NCI-H1105 treated with DMSO at 0.1 percent for 48 hours (cell line): ENCODE measurements around the gene NFXL1.

Experiments used
- DNase-seq: peaks from one replicate; lab custom pipeline; 2025; lab: John Stamatoyannopoulos, UW

NFXL1 gene

DNA sequence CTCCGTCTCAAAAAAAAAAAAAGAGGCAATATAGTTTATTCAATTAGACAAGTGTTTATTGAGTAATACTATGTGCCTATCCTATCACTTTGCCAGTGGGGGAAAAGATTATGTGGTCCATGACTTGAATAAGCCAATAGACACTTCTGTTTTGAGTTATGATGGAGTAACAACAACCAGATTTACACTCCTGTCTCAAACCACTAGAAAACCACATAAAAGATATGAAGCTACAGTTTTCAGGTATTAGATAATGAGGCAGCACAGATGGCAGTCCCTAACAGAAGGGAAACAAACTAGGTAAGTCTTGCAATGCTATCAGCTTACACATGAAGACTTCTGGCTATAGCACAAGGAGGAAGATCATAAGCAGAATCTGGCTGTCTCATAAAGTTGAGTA lies 22.5 kb downstream of the NFXL1 start:
- no peak for DNase-seq

DNA sequence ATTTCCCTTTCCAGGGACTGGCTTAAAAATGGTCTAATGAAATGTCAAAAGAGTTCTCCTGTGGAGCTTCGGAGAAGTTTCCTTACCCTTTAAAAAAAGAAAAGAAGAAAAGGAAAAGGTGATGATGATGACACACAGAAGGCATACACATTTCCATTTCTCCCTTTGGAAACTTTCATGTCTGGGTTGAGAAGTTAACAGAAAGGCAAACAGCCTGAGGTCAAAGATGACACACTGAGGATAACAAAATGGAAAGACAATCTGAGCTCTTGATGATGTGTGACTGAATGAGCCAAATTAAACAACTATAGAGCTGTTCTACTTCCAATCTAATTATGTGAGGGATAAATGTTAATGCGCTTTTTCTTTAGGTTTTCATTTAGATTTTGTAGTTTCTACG lies 32.2 kb downstream of the NFXL1 start:
- DNase-seq, result no peak

DNA sequence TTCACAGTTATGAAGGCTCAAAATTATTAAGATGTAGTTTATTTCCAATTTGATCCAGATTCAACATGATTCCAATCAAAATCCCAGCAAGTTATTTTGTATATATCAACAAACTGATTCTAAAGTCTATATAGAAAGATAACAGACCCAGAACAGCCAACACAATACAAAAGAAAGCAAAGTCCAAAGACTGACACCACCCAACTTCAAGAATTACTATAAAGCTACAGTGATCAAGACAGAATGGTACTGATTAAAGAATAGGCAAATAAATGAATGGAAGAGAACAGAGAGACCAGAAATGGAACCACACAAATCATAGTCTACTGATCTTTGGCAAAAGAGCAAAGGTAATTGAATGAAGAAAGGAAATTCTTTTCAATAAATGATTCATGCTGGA lies 34.9 kb downstream of the NFXL1 start:
- DNase-seq, result no peak

DNA sequence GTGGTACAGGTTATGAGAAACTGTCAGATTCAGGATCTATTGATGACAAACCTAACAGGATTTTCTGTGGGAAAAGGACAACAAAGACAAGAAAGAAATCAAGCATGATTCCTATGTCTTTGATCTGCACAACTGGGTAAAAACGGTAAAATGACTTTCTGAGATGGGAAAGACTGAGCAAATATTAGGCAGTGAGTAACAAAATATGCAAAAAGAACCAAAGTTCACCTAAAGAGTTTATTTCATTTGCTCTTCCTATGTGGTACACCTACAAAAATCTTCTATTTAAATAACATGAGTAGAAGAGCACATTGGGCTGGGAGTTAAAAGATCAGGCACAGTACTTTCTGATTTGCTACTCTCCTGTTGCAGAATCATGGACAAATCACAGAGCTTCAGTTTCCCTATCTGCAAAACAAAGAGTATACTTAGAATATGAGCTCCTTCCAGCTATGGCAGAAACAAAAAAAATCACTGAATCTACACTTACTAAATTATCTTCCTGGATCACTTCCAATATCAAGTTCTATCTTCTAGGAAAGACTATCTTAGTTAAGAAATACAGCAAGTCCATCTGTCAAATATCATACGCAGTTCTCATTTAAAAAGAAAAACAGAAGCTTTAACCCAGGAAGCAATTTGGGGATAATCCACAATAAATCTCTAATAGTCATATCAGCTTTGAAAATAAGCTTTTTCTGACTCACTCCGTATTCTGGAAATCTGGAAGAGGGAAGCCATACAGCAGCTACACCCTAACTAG lies 37.4 kb downstream of the NFXL1 start:
- DNase-seq, result no peak

DNA sequence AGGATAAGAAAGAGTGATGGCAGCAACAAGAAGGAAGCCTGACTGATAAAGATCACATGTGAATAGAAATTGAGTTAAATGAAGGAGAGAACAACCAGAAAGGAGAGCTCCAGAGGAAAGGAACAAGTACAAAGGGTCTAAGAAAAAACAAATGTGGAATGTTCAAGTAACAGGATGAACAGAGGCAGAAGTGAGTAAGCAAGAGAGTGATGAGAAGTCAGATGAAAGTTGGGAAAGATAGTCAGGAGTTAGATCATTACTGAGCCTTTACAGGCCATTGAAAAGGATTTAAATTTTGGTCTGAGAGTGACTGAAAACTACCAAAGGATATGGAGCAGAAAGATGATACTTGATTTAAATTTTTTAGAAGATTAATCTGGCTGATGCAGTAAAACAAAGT lies 38.1 kb downstream of the NFXL1 start:
- no peak for DNase-seq

DNA sequence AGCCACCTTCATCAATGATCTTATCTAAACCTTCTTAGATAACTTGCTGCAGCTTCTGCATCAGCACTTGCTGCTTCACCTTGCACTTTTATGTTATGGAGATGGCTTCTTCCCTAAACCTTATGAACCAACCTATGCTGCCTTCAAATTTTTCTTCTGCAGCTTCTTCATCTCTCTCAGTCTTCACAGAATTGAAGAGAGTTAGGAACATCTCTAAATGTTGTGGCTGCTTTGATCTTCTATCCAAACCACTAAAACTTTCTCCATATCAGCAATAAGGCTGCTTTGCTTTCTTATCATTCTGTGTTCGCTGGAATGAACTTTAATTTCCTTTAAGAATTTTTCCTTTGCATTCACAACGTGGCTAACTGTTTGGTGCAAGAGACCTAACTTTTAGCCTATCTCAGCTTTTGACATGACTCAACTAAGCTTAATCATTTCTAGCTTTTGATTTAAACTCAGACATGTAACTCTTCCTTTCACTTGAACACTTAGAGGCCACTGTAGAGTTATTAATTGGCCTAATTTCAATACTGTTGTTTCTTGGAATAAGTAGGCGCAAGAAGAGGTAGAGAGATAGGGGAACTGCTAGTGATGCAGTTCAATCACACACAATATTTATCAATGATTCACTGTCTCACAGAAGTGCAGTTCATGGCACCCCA lies 40.4 kb downstream of the NFXL1 start:
- no peak for DNase-seq

DNA sequence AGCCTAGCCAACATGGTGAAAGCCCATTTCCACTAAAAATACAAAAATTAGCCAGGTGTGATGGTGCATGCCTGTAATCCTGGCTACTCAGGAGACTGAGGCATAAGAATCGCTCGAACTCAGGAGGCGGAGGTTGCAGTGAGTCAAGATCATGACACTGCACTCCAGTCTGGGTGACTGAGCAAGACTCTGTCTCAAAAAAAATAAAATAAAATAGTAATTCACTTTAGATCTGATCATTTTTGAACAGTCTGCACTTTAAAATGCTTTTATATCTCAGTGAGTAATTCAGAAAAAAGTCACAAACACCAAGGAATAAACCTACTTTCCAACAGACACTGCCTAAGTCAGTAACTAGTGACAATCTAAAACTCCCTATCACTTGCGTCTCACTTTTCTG lies 50.9 kb downstream of the NFXL1 start:
- DNase-seq, result no peak

DNA sequence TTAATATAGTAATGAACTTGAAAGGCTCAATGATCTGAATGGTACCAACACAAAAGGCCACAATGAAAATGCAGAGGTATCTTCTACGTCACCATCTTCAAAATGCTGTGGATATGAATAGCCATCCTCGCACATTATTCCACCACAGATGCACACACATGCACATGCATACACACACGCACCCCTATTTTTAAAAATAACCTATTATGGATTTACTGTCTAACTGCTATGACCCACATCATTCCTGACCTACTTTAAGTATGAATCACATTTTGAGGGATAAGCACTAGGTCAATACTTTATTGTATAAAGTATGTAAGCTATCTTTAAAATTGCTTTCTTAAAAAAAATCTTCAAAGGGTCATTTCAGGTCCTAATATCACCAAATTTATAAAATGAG lies 52.1 kb downstream of the NFXL1 start:
- DNase-seq, result no peak

DNA sequence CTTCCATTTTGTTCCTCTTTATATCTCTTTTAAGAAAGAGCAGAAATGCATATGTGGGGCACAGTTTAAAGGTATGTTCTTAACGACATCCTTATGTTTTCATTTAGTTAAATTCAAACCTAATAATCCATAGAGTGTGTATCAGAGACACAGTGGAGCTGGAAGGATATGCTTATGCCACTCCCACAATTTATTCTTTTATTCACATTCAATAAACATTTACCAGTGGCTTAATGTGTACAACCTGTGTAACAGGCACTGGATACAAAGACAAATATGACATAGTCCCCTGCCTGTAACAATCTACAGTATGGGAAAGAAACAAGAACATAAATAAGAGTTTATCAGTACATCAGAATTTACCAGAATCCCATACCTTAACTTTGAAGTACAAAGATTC lies 54.1 kb downstream of the NFXL1 start:
- DNase-seq, result no peak

DNA sequence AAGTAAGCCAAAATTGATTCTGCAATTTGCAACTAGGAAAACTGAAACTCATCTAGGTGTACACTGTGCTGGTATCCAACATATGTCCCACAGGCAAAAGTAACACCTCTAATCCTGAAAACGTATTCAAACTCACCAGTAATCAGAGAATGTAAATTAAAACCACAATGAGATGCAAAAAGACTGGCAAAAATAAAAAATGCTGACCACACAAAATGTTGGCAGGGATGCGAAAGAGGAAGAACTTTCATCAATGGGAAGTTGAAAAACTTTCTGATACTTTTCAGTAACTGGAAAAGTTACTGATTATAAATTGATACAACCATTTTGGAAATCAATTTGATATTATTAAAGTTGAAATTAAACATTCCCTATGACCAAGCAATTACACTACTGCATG lies 56.4 kb downstream of the NFXL1 start:
- DNase-seq, result no peak

DNA sequence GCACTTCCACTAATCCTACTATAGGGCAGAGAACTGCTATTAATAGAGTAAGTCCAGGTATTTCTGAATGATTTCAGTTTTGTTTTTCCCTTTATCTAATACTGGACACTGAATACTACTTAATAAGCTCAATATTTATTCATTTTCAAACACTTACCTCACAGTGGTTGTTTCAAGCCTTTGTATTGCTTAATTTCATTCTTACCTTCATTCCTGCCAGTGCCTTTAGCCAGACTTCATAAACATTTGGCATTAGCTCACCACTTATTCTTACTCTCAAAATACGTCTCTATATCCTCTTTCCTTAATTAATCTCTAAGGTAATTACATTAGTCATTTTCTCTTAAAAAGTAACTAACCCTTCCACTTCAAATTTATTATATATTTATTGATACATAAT lies 57.7 kb downstream of the NFXL1 start:
- DNase-seq, result no peak

DNA sequence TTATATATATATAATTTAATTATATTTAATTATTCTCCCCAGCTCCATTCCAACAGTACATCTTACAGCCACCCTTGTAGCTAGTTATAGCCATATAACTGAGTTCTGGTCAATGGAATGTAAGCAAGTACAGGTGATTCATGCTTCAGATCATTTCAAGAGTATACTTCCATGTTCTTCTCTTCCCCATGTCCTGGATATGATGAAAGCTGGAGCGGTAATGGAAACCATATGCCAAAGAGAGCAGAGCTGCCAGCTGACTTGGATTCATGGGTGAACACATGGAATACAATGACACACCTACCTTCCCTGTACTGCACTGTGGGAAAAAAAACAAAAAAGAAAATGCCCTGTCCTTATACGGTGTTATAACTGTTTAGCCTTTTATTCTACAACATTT lies 59.0 kb downstream of the NFXL1 start:
- DNase-seq, result no peak

DNA sequence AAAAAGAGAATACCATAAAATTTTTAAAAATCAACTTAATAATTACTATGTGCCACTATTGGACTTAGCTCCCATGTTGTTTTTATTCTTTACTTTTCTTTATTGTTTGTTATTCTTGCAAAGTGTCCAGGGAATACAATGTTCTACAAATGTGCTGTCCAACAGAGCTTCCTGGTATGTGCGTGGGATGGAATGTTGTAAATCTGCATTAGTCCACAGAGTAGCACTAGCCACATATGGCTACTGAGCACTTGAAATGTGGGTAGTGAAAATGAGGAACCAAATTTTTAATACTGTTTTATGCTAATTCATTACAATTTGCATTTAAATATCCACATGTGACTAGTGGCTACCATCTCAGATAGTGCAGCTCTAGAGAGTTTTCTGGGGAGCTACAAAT lies 62.2 kb downstream of the NFXL1 start:
- DNase-seq, result no peak

DNA sequence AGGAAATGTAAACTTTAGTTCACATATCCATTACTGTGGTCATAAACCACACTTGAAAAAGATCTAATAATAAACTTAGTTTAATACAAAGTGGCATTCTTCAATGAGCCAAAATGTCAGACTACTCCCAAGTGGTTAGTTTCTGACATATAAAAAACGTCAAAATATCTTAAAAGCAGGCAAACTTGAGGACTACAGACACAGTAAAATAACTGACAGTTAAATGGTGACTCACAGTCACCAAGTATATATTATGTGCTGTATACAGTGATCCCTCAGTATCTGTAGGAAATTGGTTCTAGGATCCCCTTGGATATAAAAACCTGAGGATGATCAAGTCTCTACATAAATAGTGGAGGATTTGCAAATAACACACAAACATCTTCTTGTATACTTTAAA lies 64.9 kb downstream of the NFXL1 start:
- DNase-seq, result no peak

DNA sequence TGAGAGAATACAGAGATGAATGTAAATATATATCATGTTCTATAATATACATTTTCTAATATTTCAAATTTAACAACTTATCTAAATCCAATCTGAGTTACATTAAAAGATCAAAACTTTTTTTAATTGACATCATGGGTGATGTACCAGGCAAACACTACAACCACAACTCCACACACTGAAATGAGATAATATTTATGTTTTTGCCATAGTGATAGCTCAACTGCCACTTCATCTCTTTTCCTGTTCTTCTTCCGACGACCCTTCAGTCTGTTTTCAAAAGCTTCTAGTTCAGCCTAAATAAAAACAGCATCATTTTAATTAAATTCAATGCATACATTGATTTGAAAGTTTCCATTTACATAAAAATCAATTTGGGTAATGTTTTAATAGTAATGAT lies 66.3 kb downstream of the NFXL1 start:
- no peak for DNase-seq

DNA sequence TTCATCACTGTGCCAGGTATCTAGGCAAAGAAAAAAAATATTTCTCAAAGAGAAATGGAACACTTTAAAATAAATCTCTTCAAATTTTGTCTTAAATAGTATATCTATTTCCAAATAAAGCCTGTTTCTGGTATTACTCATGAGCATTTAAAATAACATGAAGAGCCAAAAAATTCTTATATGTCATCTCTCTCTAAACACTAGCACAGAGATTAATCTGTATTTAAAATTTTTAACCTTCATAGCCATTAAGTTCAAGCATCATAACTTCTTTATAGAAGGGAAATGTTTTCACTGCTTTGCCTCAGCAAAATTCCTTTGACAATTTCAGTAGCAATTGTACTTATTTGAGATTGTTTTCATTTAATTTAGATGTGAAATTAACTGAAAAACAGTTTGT lies 71.4 kb downstream of the NFXL1 start:
- DNase-seq, result no peak

DNA sequence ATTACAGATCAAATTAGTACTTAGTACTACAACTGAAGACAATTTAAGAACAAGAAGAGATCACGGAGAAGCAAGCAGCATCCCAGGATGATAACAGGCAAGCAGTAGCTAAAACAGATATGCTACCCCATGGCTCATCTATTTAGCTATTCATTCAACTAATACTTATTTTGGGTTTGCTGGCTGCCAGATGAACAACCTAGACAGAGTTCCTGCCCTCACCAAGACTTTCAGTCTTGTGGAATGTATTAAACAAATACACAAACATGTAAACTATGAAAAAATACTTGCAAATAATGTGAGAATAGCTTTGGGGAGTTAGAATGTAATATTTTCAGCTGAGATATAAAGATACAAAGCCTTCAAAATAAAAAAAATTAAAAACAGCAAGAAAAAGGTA lies 74.1 kb downstream of the NFXL1 start:
- DNase-seq, result no peak

DNA sequence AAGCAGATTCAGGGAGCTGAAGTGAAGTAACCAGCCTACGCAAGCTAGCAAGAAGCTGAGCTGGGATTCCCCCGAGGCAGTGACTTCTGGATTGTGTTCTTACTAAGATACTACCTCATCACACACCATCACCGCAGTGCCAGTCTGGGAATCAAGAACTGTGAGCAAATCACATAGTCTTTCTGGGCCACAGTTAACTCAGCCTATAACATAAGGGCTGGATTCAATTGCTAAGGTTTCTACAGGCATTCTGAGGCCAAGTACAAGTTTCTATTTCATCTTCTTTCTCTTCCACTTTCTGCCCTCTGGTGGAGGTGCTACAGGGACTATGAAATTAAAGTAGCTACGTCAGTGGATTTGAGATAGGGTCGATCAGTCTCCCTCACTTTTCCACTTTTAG lies 75.1 kb downstream of the NFXL1 start:
- no peak for DNase-seq

DNA sequence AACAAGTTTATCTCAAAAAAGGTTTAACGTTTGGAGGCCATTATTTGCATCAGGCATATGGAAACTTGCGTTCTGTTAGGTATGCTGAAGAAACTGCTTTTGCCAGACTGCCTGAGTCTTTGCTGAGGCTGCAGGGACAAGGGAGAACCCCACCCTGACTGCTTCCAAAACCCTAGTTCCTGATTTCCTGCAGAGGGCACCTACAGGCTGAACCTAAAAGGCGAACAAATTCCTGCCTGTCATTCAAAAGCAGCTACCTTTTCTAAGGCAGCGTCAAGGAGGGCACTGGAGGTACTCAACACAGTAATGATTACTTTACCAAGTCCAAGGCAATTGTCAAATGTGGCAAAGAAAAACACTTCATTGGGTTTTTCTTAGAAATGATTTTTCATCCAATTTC lies 75.9 kb downstream of the NFXL1 start:
- DNase-seq, result peak; percentile 17

DNA sequence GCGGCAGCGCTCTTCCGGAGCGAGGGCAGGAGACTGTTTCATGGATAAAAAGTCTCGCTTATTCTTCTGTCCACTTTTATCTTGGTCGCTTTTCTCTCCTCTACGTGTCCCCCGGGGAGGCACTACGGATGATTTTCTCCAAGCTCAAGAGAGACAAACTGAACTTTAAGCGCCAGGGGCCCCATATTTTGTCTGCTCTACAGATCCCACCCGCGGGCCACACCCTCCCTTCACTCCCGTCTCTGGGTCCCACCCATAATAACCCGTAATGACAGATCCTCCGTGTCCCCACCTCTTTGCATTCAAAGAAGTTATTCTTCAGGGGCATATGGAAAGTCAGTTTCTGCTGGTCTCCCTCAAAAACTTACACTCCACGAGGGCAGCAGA lies 76.5 kb downstream of the NFXL1 start, which contains the start of gene CORIN:
TSS of gene CORIN (minus strand) at position 160 of the 387 bp plus-strand sequence. CDS start at position 42, 118 bp downstream.
- no peak for DNase-seq

DNA sequence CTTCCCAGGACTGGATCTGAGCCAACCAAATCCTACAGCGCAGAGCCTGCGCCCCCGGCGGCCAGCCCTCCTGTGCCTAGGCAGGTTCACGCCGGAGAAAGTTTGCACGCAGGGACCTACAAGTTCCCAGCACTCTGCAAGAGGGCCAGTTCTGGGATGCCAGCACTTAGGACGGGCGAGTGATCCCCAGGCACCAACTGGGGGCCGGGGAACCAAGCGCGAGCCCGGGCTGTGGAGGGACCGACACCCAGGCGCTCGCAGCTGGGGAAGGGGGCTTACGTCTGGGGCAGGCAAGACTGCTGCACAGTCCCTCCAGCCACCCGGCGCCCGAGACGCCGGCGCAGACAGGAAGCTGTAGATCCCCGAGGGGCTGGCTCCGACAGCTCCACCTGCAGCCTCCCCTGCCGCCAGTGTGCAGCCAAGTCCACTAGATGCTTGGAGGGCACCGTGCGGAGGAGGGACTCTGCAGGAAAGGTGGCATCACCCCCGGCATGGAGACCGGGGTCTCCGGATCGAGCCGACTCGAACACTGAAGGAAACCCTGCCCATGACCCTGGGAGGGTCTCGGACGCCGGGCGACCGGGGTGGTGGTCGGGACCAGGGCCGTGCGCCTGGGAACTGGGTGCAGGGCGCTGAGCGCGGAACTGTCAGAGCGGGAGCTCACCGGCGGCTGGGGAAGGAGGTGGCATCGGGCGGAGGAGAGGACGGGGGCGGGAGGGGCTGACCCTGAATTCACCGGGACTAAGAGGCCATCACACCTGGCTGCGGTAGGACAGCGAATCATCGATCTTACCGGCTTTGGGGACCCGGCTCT lies 77.1 kb downstream of the NFXL1 start:
- DNase-seq, result peak; percentile 36

DNA sequence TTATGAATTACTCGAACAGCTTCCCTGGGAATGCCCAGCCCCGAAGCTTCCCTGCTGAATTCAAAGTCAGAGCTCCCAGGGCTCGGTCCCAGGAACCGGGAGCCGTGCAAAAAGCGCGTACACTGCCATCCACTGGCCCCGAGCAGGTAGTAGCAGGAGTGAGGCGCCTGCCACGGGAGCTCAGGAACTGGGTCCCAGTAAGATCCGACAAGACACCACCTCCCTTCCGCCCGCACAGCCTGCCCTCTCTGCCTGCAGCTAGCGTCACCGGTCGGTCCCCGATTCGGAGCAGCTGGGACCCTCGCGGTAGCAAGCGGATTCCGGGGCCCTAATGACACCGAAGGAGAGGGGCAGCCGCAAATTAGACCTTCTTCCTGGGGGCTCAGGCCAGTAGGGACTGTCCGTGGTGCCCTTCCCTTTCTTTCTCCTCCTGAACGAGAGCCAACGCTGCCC lies 77.7 kb downstream of the NFXL1 start:
- DNase-seq, result peak; percentile 66

DNA sequence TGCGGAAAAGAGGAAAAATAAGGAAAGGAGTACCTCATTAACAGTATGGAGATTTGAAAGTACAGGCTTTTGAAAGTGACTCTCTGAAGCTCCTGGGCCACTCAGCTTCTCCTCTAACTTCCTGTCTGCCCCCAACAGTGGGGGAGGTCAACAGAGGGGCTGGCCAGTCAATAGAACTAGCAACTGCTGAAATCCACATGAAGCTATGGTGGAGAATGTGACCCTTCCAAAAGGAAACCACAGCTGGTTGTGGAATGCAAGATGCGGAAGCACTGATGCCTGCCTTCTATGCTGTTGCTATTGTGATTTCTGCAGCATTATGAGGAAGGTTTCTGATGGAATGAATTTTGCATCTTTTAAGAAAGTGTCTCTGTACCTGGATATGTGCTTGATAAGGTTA lies 78.9 kb downstream of the NFXL1 start:
- no peak for DNase-seq
